GM12873 (cell line): ENCODE measurements around the gene NTMT1.

Experiments
- TF ChIP-seq, protein P1 (sequence below): IDR thresholded peaks from 2 replicates; pipeline ENCODE4 v1.5.1; 2012; ENCODE audit warnings: low read depth, mild to moderate bottlenecking, moderate library complexity, low read length, control low read depth; ENCODE audit not compliant: insufficient read depth; ENCODE audit errors: missing control alignments

The NTMT1 gene

DNA sequence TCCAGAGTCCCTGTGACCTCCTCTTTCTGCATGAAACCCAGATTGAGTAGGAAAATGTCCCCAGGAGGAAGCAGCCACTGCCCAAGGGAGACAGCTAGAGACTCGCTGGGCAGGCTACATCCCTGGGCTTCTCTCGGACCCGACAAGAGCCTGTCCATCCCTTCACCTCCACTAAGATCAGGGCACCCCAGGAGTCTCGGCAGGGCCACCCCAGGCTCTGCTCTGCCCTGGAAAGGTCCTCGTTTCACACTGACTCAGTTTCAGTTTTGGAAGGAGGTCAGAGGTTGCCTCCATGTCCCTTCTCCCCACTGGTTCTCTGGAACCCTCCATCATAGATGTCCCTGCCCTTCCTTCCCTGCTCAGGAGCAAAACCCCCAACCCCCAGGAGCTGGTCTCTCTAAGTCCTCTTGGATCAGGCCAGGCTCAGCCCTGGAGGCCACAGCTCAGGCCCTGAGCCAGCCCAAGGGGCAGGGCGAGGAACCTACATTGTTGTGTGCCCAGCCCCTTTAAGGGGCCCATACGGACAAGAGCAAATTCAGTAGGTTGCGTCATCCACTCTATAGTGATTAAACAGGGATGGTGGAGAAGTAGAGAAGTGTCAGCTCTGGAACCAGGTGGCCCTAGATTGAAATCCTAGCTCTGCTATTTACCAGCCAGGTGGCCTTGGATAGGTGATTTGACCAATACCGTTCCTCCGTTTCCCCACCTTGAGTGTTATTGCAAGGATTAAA, 42.5 kb upstream of the NTMT1 start:
- TF ChIP-seq, protein P1, sequence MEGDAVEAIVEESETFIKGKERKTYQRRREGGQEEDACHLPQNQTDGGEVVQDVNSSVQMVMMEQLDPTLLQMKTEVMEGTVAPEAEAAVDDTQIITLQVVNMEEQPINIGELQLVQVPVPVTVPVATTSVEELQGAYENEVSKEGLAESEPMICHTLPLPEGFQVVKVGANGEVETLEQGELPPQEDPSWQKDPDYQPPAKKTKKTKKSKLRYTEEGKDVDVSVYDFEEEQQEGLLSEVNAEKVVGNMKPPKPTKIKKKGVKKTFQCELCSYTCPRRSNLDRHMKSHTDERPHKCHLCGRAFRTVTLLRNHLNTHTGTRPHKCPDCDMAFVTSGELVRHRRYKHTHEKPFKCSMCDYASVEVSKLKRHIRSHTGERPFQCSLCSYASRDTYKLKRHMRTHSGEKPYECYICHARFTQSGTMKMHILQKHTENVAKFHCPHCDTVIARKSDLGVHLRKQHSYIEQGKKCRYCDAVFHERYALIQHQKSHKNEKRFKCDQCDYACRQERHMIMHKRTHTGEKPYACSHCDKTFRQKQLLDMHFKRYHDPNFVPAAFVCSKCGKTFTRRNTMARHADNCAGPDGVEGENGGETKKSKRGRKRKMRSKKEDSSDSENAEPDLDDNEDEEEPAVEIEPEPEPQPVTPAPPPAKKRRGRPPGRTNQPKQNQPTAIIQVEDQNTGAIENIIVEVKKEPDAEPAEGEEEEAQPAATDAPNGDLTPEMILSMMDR, result no peak

DNA sequence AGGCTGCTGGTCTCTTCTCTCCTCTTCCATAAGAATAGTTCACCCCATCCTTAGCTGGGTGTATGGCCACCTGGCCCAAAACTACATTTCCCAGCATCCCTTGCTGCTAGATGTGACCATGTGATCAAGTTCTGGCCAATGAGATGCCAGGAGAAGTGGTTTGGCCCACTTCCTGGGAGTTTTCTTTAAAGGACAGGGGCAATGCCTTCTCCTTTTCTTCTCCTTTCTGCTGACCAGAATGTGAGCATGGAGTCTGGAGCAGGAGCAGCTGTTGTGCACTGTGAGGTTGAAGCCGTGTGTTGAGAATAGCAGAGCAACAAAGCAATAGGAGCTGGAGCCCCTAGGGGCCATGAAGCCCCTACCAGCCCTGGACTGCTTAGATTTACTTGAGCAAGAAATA, 41.8 kb upstream of the NTMT1 start:
- TF ChIP-seq, protein P1, result peak; percentile 11

DNA sequence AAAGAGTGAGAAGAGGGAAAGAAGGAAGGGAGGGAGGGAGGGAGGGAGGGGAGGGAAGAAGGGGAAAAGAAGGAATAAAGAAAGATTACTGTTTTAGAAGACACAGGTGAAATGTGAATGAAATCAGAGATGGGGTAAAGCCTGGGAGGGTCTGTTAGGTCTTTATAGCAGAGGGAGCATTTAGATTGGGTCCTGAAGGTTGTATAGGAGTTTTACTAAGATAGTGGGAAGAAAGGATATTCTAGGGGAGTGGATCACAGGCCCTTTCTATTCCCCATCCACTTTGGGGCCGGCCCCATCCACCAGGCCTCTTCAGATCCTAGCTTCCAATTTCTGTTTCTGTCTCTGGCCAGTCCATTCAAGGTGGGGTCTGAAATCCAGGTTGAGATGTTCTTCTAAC, 40.6 kb upstream of the NTMT1 start:
- TF ChIP-seq, protein P1, result no peak

DNA sequence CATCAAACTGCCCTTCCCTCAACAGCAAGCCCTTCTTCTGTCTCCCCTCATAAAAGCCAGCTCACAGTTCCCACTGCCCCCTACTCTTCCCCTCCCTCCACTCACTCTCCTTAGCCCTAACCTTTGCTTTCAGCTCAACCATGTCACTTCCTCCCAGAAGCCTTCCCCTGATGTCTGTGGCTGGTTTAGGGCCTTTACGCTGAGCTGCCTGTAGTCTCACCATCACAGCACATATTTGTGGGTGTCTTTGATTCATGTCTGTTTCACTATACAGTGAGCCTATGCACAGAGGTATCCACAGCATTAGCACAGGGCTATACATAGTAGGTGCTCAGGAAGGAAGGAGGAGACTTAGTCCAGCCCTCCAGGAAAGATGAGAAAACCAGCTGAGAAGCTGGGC, 39.7 kb upstream of the NTMT1 start:
- TF ChIP-seq, protein P1, result no peak

DNA sequence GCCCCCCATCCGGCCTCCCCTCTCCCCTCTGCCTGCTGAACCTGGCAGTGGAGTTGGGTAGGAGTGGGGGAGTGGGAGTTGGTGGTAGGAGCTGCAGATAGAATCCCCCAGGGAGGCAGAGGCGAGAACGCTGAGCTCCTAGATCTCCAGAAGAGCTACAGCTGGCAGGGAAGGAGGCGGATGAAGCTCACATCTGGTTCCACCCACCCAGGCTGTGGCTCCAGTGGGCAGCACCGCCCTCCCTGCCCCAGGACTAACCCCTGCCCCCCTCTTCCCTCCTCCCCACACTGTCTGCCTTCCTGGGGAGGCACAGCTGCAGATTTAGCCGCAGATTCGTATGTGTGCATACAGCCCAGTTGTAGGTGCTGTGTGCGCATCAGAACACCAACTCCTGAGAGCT, 39.3 kb upstream of the NTMT1 start:
- TF ChIP-seq, protein P1, result no peak

DNA sequence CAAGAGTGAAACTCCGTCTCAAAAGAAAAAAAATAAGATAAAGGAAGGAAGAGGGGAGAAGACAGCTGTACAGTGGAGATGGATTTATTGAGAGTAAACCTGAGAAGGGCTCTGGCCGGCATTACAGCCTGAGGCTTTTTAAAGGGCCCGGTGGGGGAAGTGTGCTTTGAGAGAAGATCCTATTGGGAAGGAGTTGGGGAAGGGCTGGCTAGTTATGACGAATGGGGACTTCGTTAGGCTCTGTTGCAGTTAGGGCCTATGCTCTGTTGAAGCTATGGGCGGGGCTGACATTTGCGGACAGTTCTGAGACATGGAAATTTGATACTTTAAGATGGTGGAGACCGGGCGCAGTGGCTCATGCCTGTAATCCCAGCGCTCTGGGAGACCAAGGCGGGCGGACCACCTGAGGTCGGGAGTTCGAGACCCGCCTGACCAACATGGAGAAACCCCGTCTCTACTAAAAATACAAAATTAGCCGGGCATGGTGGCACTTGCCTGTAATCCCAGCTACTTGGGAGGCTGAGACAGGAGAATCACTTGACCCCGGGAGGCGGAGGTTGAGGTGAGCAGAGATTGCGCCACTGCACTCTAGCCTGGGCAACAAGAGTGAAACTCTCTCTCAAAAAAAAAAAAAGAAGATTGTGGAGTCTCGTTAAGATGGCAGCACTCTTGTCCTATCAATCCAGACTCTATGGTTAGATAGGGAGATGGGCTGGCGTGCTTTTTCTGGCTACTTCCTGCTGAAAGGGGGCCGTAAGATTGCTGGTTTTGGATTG, 38.3 kb upstream of the NTMT1 start:
- TF ChIP-seq, protein P1, result no peak

DNA sequence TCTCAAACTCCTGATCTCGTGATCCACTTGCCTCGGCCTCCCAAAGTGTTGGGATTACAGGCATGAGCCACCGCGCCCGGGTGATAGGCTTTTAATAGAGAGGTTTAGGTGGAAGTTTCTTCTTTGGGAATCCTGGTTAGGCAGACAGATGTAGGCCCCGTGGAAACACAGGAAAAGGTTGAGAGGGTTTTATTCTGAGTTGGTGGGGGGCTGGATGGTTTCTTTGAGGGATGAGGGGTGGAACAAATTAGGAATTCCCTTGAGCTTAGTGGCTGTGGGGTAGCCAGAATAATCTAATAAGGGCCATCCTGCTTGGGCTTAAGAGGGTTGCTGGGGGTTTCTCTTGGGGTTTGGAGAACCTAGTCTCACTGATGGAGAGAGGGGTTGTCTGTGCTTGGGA, 35.5 kb upstream of the NTMT1 start:
- TF ChIP-seq, protein P1, result no peak
